Uterus (tissue), 4 donors: ENCODE measurements around the gene OR2A14. TPM values are rescaled to one million over a fixed set of nuclear protein-coding genes. Genes with fewer than 3 reads are reported as not detected.

Source experiments
- DNase-seq, 2 donors: peaks; one replicate each; pipeline ENCODE4 v3.0.0-alpha.2; 2019 to 2020
- H3K27ac ChIP-seq, 2 donors: fragments of 200-600 bp; sonication (generic); 1 replicate in 1 of 2; 2 replicates in 1 of 2; pipeline ENCODE4 v1.5.1; 2016 to 2018
- H3K27me3 ChIP-seq, 2 donors: fragments of 200-600 bp; sonication (generic); one replicate each; pipeline ENCODE4 v1.5.1; 2018 to 2019; ENCODE audit warnings: control low read depth in 1 of 2
- H3K36me3 ChIP-seq, 2 donors: fragments of 200-600 bp; sonication (generic); one replicate each; pipeline ENCODE4 v1.5.1; 2019; ENCODE audit warnings: control low read depth in 1 of 2
- H3K4me1 ChIP-seq, 2 donors: fragments of 200-600 bp; sonication (generic); one replicate each; pipeline ENCODE4 v1.5.1; 2018 to 2019; ENCODE audit warnings: control low read depth in 1 of 2
- H3K4me3 ChIP-seq, 2 donors: fragments of 200-600 bp; sonication (generic); 1 replicate in 1 of 2; 2 replicates in 1 of 2; pipeline ENCODE4 v1.5.1; 2018 to 2019; ENCODE audit warnings: mild to moderate bottlenecking in 1 of 2
- H3K9me3 ChIP-seq, 2 donors: fragments of 200-600 bp; sonication (generic); one replicate each; pipeline ENCODE4 v1.5.1; 2019; ENCODE audit warnings: control low read depth in 1 of 2
- CTCF ChIP-seq, 4 experiments: fragments of 200-600 bp in 2 of 4; fragments of 450-650 bp in 2 of 4; sonication (generic) in 2 of 4; IDR thresholded peaks; one replicate each; pipeline ENCODE4 v1.5.1; 2016 to 2019; ENCODE audit warnings: antibody characterized with exemption in 4 of 4, mild to moderate bottlenecking in 2 of 4, moderate library complexity in 1 of 4
- POLR2A ChIP-seq, 2 donors: fragments of 450-650 bp; IDR thresholded peaks; one replicate each; pipeline ENCODE4 v1.6.1; 2016; ENCODE audit warnings: antibody characterized with exemption in 2 of 2, mild to moderate bottlenecking in 1 of 2, moderate library complexity in 1 of 2
- intact Hi-C: fragments of 100-400 bp; cut with DNase I; formaldehyde crosslinking; loops from one replicate; pipeline ENCODE4 v1.15.1; 2023; ENCODE audit warnings: low total_unique reads
- total RNA-seq, 4 donors: library from RNA; depleted of rRNA in 3 of 4; stranded (reverse); fragments of >200 nt in 3 of 4; gene quantifications; one replicate each; pipeline versions ENCODE4 v1.1.0 to v1.2.4, GENCODE V29; 2014 to 2023
- donor health status: DM: yes; HTN: yes; CAD: no.

The OR2A14 gene
- not detected for total RNA-seq

GRCh38 chr7:144122876-144123275 is at the start of gene OR2A14:
Gene OR2A14 (plus strand): TSS chr7:144123176. CDS start chr7:144129113, 5,937 bp downstream.
- Histone ChIP-seq H3K4me1 (no peaks in the 10 kb centered on the region), H3K9me3 (no peaks in the 10 kb centered on the region), H3K36me3 (no peaks in the 10 kb centered on the region), H3K4me3 (no peak within 1 kb of the TSS), H3K27ac (no peak within 1 kb of the TSS), H3K27me3 (no peaks in the 10 kb centered on the region)
- intact Hi-C loops = no loop called here
- DNase-seq = no peak
- no peak for TF ChIP-seq CTCF (IDR thresholded peaks at IDR 0.05)
- TF ChIP-seq POLR2A (IDR thresholded peaks at IDR 0.05) = no peak

GRCh38 chr7:144074374-144074773 is 48.6 kb upstream of the OR2A14 start:
- Histone ChIP-seq H3K27me3 (no peaks in the 10 kb centered on the region), H3K27ac (no peak overlapping the region), H3K4me3 (no peak overlapping the region), H3K9me3 (no peaks in the 10 kb centered on the region), H3K36me3 (no peaks in the 10 kb centered on the region), H3K4me1 (no peaks in the 10 kb centered on the region)
- intact Hi-C loops = no loop called here
- DNase-seq = no peak
- TF ChIP-seq CTCF (IDR thresholded peaks at IDR 0.05) (no peak), POLR2A (IDR thresholded peaks at IDR 0.05) (no peak)

DNA sequence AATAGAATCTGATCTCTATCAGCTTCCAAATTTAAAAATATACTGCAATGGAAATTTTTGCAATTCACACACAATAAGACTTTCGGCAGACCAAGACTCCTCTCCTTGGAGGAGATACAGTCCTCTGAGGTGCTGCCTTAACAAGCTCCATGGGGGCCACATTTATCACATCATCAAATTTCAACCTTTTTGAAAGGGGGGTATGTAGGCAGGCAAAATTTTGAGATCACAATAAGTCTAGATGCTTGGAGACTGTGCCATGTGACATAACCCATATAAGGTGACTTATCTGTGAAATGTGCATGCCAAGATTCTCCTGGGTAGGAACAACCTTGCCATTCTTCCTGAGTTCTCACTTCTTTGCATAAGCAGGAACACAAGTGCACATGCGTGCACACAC is 37.0 kb upstream of the OR2A14 start, which contains the start of gene OR2A12:
OR2A12 (plus strand) TSS at position 301 of the 400 bp plus-strand sequence. CDS start 8,830 bp downstream, outside the sequence.
- Histone ChIP-seq H3K36me3 (peaks cover 0 to 4% of the 10 kb centered on the region in 2 donors), H3K9me3 (no peaks in the 10 kb centered on the region), H3K4me1 (no peaks in the 10 kb centered on the region), H3K4me3 (no peak within 1 kb of the TSS), H3K27me3 (no peaks in the 10 kb centered on the region), H3K27ac (no peak within 1 kb of the TSS)
- TF ChIP-seq POLR2A (IDR thresholded peaks at IDR 0.05) = no peak
- TF ChIP-seq CTCF (IDR thresholded peaks at IDR 0.05) = no peak
- intact Hi-C loops = no loop called here
- DNase-seq = no peak

- H3K4me3 ChIP-seq = no peak overlapping the region
- no peaks in the 10 kb centered on the region for H3K4me1 ChIP-seq
- no peaks in the 10 kb centered on the region for H3K27me3 ChIP-seq
- intact Hi-C loops = no loop called here
- no peaks in the 10 kb centered on the region for H3K9me3 ChIP-seq
- no peak for DNase-seq
- H3K36me3 ChIP-seq = peaks cover 0 to 4% of the 10 kb centered on the region in 2 donors
- H3K27ac ChIP-seq = no peak overlapping the region
- TF ChIP-seq POLR2A (IDR thresholded peaks at IDR 0.05) = no peak
- no peak for TF ChIP-seq CTCF (IDR thresholded peaks at IDR 0.05)
Observed at GRCh38 chr7:144086730-144087129, 36.2 kb upstream of the OR2A14 start.

DNA sequence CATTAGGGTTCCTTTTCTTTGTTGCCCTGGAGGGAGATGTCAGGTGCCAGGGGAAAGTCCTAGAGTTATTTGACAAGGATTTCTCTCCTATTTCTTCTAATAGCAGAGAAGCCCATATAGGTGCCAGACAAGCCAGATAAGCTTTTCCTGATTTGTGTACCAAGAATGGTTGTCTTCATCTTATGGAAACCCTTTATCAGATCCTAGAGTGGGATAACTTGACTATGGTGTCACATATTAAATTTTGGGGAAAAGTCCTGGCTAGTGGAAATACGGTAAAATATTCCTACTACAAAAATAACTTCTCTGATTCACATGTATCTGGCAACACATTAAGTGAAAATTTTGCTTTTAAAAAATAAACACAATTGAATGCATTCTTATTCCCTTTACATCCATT is 35.7 kb upstream of the OR2A14 start:
- intact Hi-C loops = no loop called here
- no peak overlapping the region for H3K4me3 ChIP-seq
- no peaks in the 10 kb centered on the region for H3K27me3 ChIP-seq
- no peak for DNase-seq
- H3K36me3 ChIP-seq = peaks cover 0 to 4% of the 10 kb centered on the region in 2 donors
- TF ChIP-seq POLR2A (IDR thresholded peaks at IDR 0.05) (no peak), CTCF (IDR thresholded peaks at IDR 0.05) (no peak)
- H3K27ac ChIP-seq = no peak overlapping the region
- H3K9me3 ChIP-seq = no peaks in the 10 kb centered on the region
- H3K4me1 ChIP-seq = no peaks in the 10 kb centered on the region
